ENCODE data around the gene VSTM4. TPM values are rescaled to one million over a fixed set of nuclear protein-coding genes. Genes with fewer than 3 reads are reported as not detected.

VSTM4 gene
- total RNA-seq, 4 donors from 2014 or later: 11.8 to 26.2 (median 19.7) TPM

GRCh38 chr10:49160814-49161213, 45.5 kb upstream of the VSTM4 start:
- TF ChIP-seq, protein P1, sequence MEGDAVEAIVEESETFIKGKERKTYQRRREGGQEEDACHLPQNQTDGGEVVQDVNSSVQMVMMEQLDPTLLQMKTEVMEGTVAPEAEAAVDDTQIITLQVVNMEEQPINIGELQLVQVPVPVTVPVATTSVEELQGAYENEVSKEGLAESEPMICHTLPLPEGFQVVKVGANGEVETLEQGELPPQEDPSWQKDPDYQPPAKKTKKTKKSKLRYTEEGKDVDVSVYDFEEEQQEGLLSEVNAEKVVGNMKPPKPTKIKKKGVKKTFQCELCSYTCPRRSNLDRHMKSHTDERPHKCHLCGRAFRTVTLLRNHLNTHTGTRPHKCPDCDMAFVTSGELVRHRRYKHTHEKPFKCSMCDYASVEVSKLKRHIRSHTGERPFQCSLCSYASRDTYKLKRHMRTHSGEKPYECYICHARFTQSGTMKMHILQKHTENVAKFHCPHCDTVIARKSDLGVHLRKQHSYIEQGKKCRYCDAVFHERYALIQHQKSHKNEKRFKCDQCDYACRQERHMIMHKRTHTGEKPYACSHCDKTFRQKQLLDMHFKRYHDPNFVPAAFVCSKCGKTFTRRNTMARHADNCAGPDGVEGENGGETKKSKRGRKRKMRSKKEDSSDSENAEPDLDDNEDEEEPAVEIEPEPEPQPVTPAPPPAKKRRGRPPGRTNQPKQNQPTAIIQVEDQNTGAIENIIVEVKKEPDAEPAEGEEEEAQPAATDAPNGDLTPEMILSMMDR (IDR thresholded peaks at IDR 0.05): no peak
- ATAC-seq (ENCODE audit: low FRiP score): no peak
- no peak for DNase-seq (ENCODE audit: low spot score)

DNA sequence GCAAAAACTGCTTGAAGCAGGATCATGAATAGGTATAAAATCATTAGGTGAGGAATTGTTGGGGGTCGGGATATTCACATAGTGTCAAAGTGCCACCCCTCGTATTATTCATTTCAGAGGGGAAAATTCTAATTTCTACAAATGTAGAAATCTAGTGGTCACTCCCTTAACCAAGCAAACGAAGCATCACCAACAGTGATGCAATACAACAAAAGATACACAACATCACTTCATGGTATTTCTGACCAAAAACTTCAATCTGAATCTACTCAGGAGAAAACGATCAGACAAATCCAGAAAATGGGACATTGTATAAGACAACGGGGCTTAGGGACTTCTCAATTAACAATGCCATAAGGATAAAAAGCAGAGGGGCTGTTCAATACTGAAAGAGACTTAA, 44.8 kb upstream of the VSTM4 start:
- TF ChIP-seq, protein P1 (IDR thresholded peaks at IDR 0.05): no peak
- DNase-seq (ENCODE audit: low spot score): no peak
- no peak for ATAC-seq (ENCODE audit: low FRiP score)

GRCh38 chr10:49158915-49159314, 43.6 kb upstream of the VSTM4 start:
- TF ChIP-seq, protein P1 (IDR thresholded peaks at IDR 0.05): no peak
- ATAC-seq (ENCODE audit: low FRiP score) (no peak), DNase-seq (ENCODE audit: low spot score) (no peak)

DNA sequence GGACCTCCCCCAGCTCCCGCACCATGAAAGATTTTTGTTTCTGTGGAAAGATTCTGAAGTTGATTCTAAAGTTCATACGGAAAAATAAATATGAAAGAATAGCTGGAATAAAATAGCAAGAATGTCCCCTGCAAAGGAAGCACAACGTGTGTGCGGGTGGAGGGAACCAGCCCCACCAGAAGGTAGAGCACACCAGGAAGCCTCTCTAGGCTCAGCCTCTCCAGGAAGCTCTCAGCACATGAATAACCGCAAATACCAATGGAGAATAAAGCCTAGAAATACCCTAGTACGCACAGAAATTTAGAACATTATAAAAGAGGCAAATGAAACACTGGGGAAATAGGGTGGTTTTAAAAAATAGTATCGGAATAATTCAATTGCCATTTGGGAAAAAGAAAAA, 43.1 kb upstream of the VSTM4 start:
- ATAC-seq (ENCODE audit: low FRiP score) (no peak), DNase-seq (ENCODE audit: low spot score) (no peak)
- TF ChIP-seq, protein P1 (IDR thresholded peaks at IDR 0.05): no peak

GRCh38 chr10:49157229-49157628, 41.9 kb upstream of the VSTM4 start:
- no peak for DNase-seq (ENCODE audit: low spot score)
- TF ChIP-seq, protein P1 (IDR thresholded peaks at IDR 0.05): no peak

DNA sequence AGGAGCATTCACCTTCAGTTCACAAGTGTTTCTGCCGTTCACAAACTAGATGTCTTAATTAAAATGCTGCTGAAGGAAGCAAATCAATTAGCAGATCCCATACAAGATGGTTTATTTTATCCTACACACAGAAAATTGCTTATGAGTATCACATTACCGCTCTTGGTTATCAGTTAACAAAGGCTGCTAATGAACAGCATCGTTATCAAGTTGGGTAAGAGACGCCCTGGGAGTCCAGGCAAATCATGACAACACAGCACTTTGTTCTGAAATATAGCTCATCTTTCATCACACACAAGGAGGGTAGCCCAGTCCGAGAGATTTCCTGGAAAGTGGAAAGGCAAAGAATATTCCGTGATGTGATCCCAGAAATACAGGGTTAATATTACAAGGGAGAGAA, 39.3 kb upstream of the VSTM4 start:
- DNase-seq (ENCODE audit: low spot score): no peak
- ATAC-seq (ENCODE audit: low FRiP score): no peak
- TF ChIP-seq, protein P1 (IDR thresholded peaks at IDR 0.05): no peak

More at GRCh38 chr10:49157229-49157628, 41.9 kb upstream of the VSTM4 start:
- no peak for ATAC-seq (ENCODE audit: low FRiP score)

DNA sequence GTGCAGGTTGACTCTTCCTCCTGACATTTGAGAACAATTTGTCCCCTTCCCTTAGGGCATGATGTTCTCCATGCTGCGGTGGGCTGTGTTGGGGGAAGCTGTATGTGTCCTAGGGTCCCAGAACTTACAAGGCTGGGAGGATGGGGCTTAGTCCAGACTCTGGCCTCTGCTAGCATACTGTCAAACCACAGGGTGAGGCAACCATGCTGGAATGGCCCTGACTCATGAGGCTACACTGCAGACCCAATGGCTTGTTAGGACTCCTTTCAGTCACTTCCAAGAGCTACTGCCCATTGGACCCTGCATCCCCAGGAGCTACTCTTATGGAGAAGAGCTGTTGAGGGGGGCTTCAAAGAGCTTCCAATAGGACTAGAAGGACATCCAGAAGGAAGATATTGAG, 38.6 kb upstream of the VSTM4 start:
- ATAC-seq (ENCODE audit: low FRiP score): no peak
- TF ChIP-seq, protein P1 (IDR thresholded peaks at IDR 0.05): no peak
- no peak for DNase-seq (ENCODE audit: low spot score)

Measured in omental fat pad (tissue), 4 donors.